EL (cell line): ENCODE measurements around the gene WDFY4.

Experiments
- DNase-seq: peaks from one replicate; pipeline ENCODE4 v3.0.0-alpha.2; 2016

Gene WDFY4

GRCh38 chr10:48693206-48693605 is 8.5 kb downstream of the WDFY4 start:
- DNase-seq, result no peak

DNA sequence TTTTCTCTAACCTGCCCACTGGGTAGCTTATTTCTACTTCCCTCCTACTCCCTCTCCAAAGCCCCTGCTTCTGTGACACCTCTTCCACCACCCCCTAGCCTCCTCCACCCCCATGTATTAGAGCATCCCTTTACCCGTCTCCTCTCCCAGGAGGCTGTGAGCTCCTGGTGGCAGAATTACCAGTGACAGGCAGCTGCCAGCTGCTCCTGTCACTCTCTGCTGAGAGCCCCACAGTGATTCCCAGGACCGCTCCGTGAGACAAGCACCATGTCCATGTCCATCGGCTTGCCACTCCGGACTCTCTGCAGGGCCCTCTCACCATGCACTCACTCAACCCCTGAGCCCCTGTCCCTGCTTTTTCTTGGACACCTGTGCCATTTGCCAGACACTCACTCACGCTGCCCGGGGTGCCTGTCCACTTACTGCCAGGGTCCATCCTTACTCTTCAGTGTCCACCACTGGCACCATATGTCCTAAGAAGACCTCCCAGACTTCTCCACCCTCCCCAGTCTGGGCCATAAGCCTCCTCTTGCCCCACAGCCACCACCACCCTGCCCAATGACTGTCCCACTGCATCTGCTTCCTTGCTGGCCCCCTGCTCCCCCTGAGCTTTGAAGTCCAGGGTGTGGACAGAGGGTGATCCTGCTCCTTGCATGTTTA is 9.8 kb downstream of the WDFY4 start:
- no peak for DNase-seq

GRCh38 chr10:48695636-48696534 is 11.2 kb downstream of the WDFY4 start:
- no peak for DNase-seq

DNA sequence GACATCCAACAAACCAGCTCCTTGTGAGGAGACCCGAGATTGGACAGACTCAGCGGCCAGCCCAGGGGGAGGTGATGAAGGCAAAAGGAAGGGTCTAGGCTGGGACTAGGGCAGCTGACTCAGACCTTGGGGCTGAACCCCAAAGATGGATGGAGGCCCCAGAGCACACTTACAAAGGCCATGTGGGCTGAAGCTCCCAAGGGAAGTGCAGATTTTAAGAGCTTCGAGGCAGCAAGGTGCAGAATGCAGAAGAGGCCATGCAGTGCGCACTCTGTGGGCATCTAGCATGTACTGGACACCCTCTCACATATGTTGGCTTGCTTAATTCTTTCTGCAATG is 11.8 kb downstream of the WDFY4 start:
- DNase-seq, result no peak

DNA sequence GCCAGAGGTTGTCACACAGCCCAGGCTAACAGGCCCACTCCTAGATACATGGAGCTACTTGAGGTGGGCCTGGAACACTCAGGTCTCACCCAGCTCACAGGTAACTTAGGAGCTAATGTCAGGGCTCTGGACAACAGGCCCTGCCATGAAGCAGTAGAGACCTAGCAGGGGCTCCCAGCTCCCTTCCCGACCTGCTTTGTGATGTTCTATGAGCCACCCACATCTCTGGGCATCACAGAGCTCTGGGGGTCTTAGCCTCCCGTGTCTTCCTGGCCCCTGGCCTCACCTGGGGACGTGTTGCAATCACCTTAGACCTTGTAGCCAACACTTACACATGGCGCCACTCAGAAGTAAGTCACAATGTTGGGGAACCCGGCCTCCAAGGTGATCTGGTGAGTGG is 12.4 kb downstream of the WDFY4 start:
- DNase-seq, result no peak

- no peak for DNase-seq
These were observed 13.4 kb downstream of the WDFY4 start for GRCh38 chr10:48697821-48698764.

- DNase-seq, result no peak
These were observed 14.4 kb downstream of the WDFY4 start for GRCh38 chr10:48699011-48699627.

GRCh38 chr10:48700071-48700470 is 15.4 kb downstream of the WDFY4 start:
- DNase-seq, result no peak

- DNase-seq, result no peak
These were observed 15.8 kb downstream of the WDFY4 start for GRCh38 chr10:48700493-48700892.

- DNase-seq, result no peak
These were observed 16.6 kb downstream of the WDFY4 start for GRCh38 chr10:48701139-48701901.

GRCh38 chr10:48701941-48702340 is 17.3 kb downstream of the WDFY4 start:
- no peak for DNase-seq

DNA sequence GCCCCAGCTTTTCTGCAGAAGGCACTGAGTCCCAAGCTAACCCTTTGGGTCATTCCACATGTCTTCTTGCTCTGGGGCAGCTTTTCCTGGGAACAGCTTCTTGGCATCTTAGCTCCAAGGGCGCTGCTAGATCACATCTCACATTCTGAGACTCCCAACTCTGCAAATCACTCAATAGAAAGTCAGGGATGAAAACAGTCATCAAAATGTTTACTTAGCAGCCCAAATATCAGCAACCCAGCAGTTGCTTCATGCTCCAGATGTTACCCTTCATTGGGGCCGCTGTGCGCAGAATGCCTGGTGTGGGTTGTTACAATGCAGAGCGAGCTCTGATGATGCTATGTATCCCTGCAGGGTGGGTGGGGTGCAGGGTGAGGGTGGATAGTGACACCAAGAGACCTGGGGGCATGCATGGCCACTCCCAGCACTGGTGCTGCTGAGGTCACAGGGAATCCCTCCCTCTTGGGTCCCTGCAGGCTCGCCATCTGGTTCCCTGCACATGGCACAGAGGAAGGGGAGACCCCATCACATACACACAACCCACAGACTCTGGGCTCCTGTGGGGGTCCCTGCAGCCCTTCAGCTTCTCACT is 19.0 kb downstream of the WDFY4 start:
- DNase-seq, result no peak

DNA sequence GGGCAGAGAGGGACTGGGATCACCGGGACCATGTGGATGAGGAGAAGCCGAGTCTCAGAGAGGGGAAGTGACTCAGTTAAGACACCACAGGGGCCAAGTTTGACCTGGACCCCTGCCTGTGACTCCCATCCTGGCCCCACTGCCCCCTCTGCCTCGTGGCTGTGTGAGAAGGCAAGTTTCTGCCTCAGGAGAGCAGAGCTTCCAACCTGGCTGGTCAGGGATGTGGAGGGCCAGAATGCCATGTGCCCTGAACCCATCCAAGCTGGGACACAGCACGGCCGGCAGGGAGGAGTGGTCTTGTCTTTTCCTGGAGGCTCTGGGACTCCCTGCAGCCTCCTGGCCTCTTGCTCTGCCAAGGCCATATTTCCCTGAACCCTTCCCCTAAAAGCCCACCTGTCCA is 19.5 kb downstream of the WDFY4 start:
- no peak for DNase-seq

- no peak for DNase-seq
These were observed 20.8 kb downstream of the WDFY4 start for GRCh38 chr10:48705401-48705938.

- DNase-seq, result no peak
These were observed 22.8 kb downstream of the WDFY4 start for GRCh38 chr10:48707472-48707871.

DNA sequence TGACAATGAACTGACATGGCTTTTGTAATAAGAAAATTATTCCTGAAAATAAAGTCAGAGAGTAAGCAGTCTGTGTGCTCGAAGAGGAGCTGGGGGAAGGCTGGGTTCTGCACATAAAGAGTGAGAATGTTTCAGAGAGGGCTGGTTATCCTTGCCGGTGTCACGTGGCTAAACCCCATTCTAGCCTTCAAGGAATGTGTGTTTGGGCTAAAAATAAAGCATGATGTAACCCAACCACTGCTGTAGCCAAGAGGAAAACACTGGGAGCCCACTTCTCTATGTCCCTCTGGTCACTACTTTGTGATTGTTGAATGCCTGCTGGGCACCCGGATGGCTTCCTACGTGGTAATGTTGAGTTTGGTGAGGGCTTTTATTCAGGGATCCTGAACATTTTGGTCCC is 23.5 kb downstream of the WDFY4 start:
- peak; percentile 12 for DNase-seq

GRCh38 chr10:48710647-48711275 is 26.1 kb downstream of the WDFY4 start:
- no peak for DNase-seq

GRCh38 chr10:48711830-48712229 is 27.2 kb downstream of the WDFY4 start:
- no peak for DNase-seq

GRCh38 chr10:48714088-48714487 is 29.4 kb downstream of the WDFY4 start:
- no peak for DNase-seq

DNA sequence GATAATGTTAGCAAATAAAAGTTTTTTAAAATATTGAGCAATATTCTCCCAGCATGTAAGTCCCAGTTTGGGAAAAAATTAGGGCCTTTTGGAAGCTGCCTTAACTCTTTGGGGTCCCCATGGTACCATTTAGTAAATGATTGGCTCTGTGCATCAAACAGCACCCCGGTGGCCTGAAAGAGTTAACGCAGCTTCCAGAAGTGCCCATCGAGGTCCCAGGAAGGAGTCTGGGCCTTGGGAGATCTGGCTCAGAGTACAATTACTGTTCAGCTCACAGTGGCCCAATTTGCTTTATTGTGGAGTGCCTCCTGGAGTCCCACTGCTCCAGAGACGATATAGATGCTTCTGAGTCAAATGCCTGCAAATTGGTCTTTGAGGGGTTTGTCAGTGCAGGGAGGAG is 31.7 kb downstream of the WDFY4 start:
- DNase-seq, result no peak

- no peak for DNase-seq
These were observed 35.9 kb downstream of the WDFY4 start for GRCh38 chr10:48720611-48721010.
